Measurements from ENCODE around the gene DEFB127. TPM values are rescaled to one million over a fixed set of nuclear protein-coding genes. Genes with fewer than 3 reads are reported as not detected.

Gene DEFB127
- total and polyA plus RNA-seq, 2 of the 8 experiments (the other 6 are each of a cell fraction or from before 2014, with no cell fraction given), result not detected

- TF ChIP-seq RFX5 (IDR thresholded peaks at IDR 0.05; ENCODE audit: borderline replicate concordance, low read depth, low read length) (no peak), CREB1 (IDR thresholded peaks at IDR 0.05) (no peak), POLR2A (IDR thresholded peaks at IDR 0.05; ENCODE audit: control extremely low read depth in 1 of 2, low read depth in 2 of 2, low read length in 2 of 2) (no peak), TAF1 (IDR thresholded peaks at IDR 0.05; ENCODE audit: low read depth, low read length) (no peak), TEAD4 (IDR thresholded peaks at IDR 0.05; ENCODE audit: low read depth, low read length) (no peak)
Measured at GRCh38 chr20:145877-146276, 11.4 kb upstream of the DEFB127 start (continued).
